Peyer's patch (tissue), 4 donors: Measurements from ENCODE around the gene MPL. TPM values are rescaled to one million over a fixed set of nuclear protein-coding genes. Genes with fewer than 3 reads are reported as not detected.

Experiments used
- DNase-seq, 3 donors: peaks; one replicate each; pipeline ENCODE4 v3.0.0-alpha.2; 2017 to 2019
- H3K27ac ChIP-seq, 4 donors: fragments of 200-600 bp; sonication (generic); one replicate each; pipeline ENCODE4 v1.5.1; 2016 to 2019
- H3K27me3 ChIP-seq, 2 donors: fragments of 200-600 bp; sonication (generic); one replicate each; pipeline ENCODE4 v1.5.1; 2019
- H3K36me3 ChIP-seq, 3 donors: fragments of 200-600 bp; sonication (generic); one replicate each; pipeline ENCODE4 v1.5.1; 2016 to 2019
- H3K4me1 ChIP-seq, 4 donors: fragments of 200-600 bp; sonication (generic); one replicate each; pipeline ENCODE4 v1.5.1; 2016 to 2019
- H3K4me3 ChIP-seq, 4 donors: fragments of 200-600 bp; sonication (generic); 1 replicate in 3 of 4; 2 replicates in 1 of 4; pipeline ENCODE4 v1.5.1; 2016 to 2019; ENCODE audit warnings: mild to moderate bottlenecking in 1 of 4
- H3K9me3 ChIP-seq, 4 donors: fragments of 200-600 bp; sonication (generic); one replicate each; pipeline ENCODE4 v1.5.1; 2016 to 2019; ENCODE audit warnings: mild to moderate bottlenecking in 1 of 4
- POLR2A ChIP-seq, 2 donors: fragments of 450-650 bp; IDR thresholded peaks; one replicate each; pipeline ENCODE4 v1.5.1; 2017; ENCODE audit warnings: antibody characterized with exemption in 2 of 2, mild to moderate bottlenecking in 2 of 2, moderate library complexity in 2 of 2
- total RNA-seq, 4 donors: library from RNA; depleted of rRNA; stranded (reverse); fragments of >200 nt; gene quantifications; one replicate each; pipeline ENCODE4 v1.1.0, GENCODE V29; 2016
- TF ChIP-seq, protein P1 (sequence below), 6 experiments: fragments of 450-650 bp in 4 of 6; fragments of 200-600 bp in 2 of 6; sonication (generic) in 1 of 6; IDR thresholded peaks; one replicate each; pipeline ENCODE4 v1.5.1; 2017 to 2019; ENCODE audit warnings: antibody characterized with exemption in 6 of 6, mild to moderate bottlenecking in 3 of 6, moderate library complexity in 1 of 6

The MPL gene
- total RNA-seq, 4 donors from 2014 or later = not detected

- peak in 1 of 3 donors; percentile 25 for DNase-seq
- Histone ChIP-seq H3K27ac (no peak overlapping the region), H3K36me3 (no peaks in the 10 kb centered on the region), H3K27me3 (no peaks in the 10 kb centered on the region), H3K4me1 (peaks cover 0 to 16% (median 2%) of the 10 kb centered on the region in 4 donors), H3K9me3 (no peaks in the 10 kb centered on the region), H3K4me3 (no peak overlapping the region)
- TF ChIP-seq, protein P1, sequence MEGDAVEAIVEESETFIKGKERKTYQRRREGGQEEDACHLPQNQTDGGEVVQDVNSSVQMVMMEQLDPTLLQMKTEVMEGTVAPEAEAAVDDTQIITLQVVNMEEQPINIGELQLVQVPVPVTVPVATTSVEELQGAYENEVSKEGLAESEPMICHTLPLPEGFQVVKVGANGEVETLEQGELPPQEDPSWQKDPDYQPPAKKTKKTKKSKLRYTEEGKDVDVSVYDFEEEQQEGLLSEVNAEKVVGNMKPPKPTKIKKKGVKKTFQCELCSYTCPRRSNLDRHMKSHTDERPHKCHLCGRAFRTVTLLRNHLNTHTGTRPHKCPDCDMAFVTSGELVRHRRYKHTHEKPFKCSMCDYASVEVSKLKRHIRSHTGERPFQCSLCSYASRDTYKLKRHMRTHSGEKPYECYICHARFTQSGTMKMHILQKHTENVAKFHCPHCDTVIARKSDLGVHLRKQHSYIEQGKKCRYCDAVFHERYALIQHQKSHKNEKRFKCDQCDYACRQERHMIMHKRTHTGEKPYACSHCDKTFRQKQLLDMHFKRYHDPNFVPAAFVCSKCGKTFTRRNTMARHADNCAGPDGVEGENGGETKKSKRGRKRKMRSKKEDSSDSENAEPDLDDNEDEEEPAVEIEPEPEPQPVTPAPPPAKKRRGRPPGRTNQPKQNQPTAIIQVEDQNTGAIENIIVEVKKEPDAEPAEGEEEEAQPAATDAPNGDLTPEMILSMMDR (IDR thresholded peaks at IDR 0.05) = no peak
- TF ChIP-seq POLR2A (IDR thresholded peaks at IDR 0.05) = no peak
These were observed 30.0 kb upstream of the MPL start for GRCh38 chr1:43307458-43308158.

DNA sequence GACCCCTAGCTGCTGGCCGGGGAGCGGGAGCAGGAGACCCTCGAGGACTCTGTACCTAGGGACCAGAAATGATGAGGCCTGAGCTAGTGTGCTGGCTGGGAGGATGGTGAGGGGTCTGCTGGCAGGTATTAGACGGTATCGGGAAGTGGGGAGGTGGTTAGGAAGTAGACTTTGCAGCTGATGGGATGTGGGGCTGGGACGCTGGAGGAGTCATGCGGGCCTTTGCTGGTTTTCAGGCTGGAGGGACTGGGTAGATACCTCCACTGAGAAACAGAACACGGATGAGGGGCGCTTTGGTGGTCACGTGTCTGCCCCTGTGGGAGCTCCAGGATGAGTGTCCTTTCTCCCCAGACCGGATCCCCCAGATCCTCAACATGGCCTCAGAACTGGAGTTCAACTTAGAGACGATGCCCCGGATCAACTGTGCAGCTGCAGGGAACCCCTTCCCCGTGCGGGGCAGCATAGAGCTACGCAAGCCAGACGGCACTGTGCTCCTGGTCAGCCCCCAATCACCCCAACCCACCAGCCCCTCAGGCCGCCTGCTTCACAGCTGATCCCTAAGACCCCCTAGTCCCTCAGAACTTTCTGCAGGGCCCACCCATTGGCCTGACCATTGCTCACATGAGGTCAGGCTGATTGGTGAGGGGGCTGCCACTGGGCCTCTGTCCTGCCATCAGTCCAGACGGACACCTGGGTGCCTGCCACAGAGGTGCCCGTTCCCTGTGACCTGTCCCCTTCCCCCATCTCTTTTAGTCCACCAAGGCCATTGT is 28.8 kb upstream of the MPL start:
- Histone ChIP-seq H3K36me3 (no peaks in the 10 kb centered on the region), H3K27ac (no peak overlapping the region), H3K4me3 (no peak overlapping the region), H3K4me1 (peaks cover 0 to 6% (median 0%) of the 10 kb centered on the region in 4 donors), H3K27me3 (no peaks in the 10 kb centered on the region), H3K9me3 (no peaks in the 10 kb centered on the region)
- DNase-seq = peak in 1 of 3 donors; percentile 37
- TF ChIP-seq POLR2A (IDR thresholded peaks at IDR 0.05) = no peak
- TF ChIP-seq, protein P1 (IDR thresholded peaks at IDR 0.05) = no peak

- no peak overlapping the region for H3K27ac ChIP-seq
- H3K27me3 ChIP-seq = no peaks in the 10 kb centered on the region
- H3K4me3 ChIP-seq = no peak overlapping the region
- H3K9me3 ChIP-seq = no peaks in the 10 kb centered on the region
- DNase-seq = no peak
- no peak for TF ChIP-seq POLR2A (IDR thresholded peaks at IDR 0.05)
- no peaks in the 10 kb centered on the region for H3K36me3 ChIP-seq
- H3K4me1 ChIP-seq = no peaks in the 10 kb centered on the region
These were observed 28.1 kb upstream of the MPL start for GRCh38 chr1:43309405-43310025.

DNA sequence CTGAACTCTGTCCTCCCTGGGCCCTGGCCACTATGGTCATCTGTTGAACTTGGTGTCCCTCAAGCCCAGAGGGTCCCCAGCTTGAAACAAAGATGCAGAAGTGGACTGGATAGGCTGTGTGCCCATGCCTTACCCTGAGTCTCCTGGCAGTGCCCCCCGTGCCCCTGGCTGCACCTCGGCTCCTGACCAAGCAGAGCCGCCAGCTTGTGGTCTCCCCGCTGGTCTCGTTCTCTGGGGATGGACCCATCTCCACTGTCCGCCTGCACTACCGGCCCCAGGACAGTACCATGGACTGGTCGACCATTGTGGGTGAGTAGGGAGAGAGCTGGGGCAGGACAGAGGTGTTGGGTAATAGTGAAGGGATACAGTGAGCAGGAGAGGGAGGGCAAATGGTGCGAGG is 26.1 kb upstream of the MPL start:
- peak in 1 of 3 donors; percentile 32 for DNase-seq
- no peaks in the 10 kb centered on the region for H3K9me3 ChIP-seq
- H3K27me3 ChIP-seq = no peaks in the 10 kb centered on the region
- no peak for TF ChIP-seq POLR2A (IDR thresholded peaks at IDR 0.05)
- TF ChIP-seq, protein P1 (IDR thresholded peaks at IDR 0.05) = no peak
- no peak overlapping the region for H3K4me3 ChIP-seq
- H3K4me1 ChIP-seq = no peaks in the 10 kb centered on the region
- H3K36me3 ChIP-seq = no peaks in the 10 kb centered on the region
- no peak overlapping the region for H3K27ac ChIP-seq

DNA sequence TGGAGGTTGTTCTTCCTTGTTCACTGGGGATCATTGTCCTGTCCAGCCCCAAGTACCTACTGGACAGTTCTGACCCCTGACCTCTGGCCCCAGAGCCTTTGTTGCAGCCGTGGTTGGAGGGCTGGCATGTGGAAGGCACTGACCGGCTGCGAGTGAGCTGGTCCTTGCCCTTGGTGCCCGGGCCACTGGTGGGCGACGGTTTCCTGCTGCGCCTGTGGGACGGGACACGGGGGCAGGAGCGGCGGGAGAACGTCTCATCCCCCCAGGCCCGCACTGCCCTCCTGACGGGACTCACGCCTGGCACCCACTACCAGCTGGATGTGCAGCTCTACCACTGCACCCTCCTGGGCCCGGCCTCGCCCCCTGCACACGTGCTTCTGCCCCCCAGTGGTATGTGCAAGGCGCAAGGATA is 25.4 kb upstream of the MPL start:
- Histone ChIP-seq H3K36me3 (no peaks in the 10 kb centered on the region), H3K27ac (no peak overlapping the region), H3K27me3 (no peaks in the 10 kb centered on the region), H3K4me1 (no peaks in the 10 kb centered on the region), H3K9me3 (no peaks in the 10 kb centered on the region), H3K4me3 (no peak overlapping the region)
- no peak for DNase-seq
- TF ChIP-seq, protein P1 (IDR thresholded peaks at IDR 0.05) = no peak
- TF ChIP-seq POLR2A (IDR thresholded peaks at IDR 0.05) = no peak
